Upper lobe of right lung (tissue), 1 donor: ENCODE data around the gene RACK1. TPM values are rescaled to one million over a fixed set of nuclear protein-coding genes. Genes with fewer than 3 reads are reported as not detected.

Source experiments
- ATAC-seq: fragments of 200-7000 bp; cut with Tn5 transposase; one replicate; pipeline ENCODE4 v1.9.1; 2020; ENCODE audit warnings: mild to moderate bottlenecking, moderate library complexity
- DNase-seq: peaks from one replicate; pipeline ENCODE4 v3.0.0-alpha.2; 2020
- H3K27ac ChIP-seq: fragments of 200-600 bp; one replicate; pipeline ENCODE4 v1.8.0; 2022
- H3K27me3 ChIP-seq: fragments of 200-600 bp; one replicate; pipeline ENCODE4 v1.8.0; 2022; ENCODE audit warnings: mild to moderate bottlenecking
- H3K36me3 ChIP-seq: fragments of 200-600 bp; one replicate; pipeline ENCODE4 v1.8.0; 2022
- H3K4me1 ChIP-seq: fragments of 200-600 bp; one replicate; pipeline ENCODE4 v1.8.0; 2022
- H3K4me3 ChIP-seq: fragments of 200-600 bp; one replicate; pipeline ENCODE4 v1.8.0; 2022; ENCODE audit warnings: mild to moderate bottlenecking
- H3K9me3 ChIP-seq: fragments of 200-600 bp; one replicate; pipeline ENCODE4 v1.8.0; 2022
- CTCF ChIP-seq: fragments of 200-600 bp; IDR thresholded peaks from one replicate; pipeline ENCODE4 v1.8.0; 2022; ENCODE audit warnings: antibody characterized with exemption
- intact Hi-C: fragments of 100-400 bp; cut with DNase I; formaldehyde crosslinking; loops from one replicate; pipeline ENCODE4 v1.11.0; 2022
- total RNA-seq: library from RNA; stranded (reverse); fragmentation: NEBNext Ultra II Directional; extraction: Animal tissue kit (Norgen Biotek cat#: 25700); gene quantifications from one replicate; pipeline ENCODE4 v1.2.1, GENCODE V29; 2021
- donor health status: DM: no; HTN: yes; CAD: no; lungs with severe emphysema.

RACK1 gene
- total RNA-seq, 1 donor from 2014 or later, result 1,155 TPM

GRCh38 chr5:181191526-181192336, 52.0 kb downstream of the RACK1 start:
- peak overlapping the region; percentile 84 for H3K27ac ChIP-seq
- peak overlapping the region; percentile 76 for H3K4me3 ChIP-seq
- H3K4me1 ChIP-seq, result peaks cover 4% of the 10 kb centered on the region
- TF ChIP-seq CTCF, result no peak
- DNase-seq, result peak; percentile 98
- no peaks in the 10 kb centered on the region for H3K27me3 ChIP-seq
- peak; percentile 91 for ATAC-seq
- no peaks in the 10 kb centered on the region for H3K36me3 ChIP-seq
- no peaks in the 10 kb centered on the region for H3K9me3 ChIP-seq
- intact Hi-C loops, result no loop called here

GRCh38 chr5:181190711-181191525, 52.8 kb downstream of the RACK1 start:
- DNase-seq (no peak), ATAC-seq (peak; percentile 9)
- no peaks in the 10 kb centered on the region for H3K9me3 ChIP-seq
- peak overlapping the region; percentile 84 for H3K27ac ChIP-seq
- H3K4me3 ChIP-seq, result peak overlapping the region; percentile 76
- no peaks in the 10 kb centered on the region for H3K36me3 ChIP-seq
- TF ChIP-seq CTCF, result peak; percentile 26
- peaks cover 4% of the 10 kb centered on the region for H3K4me1 ChIP-seq
- H3K27me3 ChIP-seq, result no peaks in the 10 kb centered on the region
- intact Hi-C loops, result no loop called here

GRCh38 chr5:181189962-181190710, 53.6 kb downstream of the RACK1 start:
- no peaks in the 10 kb centered on the region for H3K27me3 ChIP-seq
- H3K9me3 ChIP-seq, result no peaks in the 10 kb centered on the region
- peak overlapping the region; percentile 76 for H3K4me3 ChIP-seq
- no peak for TF ChIP-seq CTCF
- DNase-seq, result peak; percentile 71
- no peaks in the 10 kb centered on the region for H3K36me3 ChIP-seq
- no peak for ATAC-seq
- peak overlapping the region; percentile 84 for H3K27ac ChIP-seq
- intact Hi-C loops, result no loop called here
- H3K4me1 ChIP-seq, result peaks cover 4% of the 10 kb centered on the region

GRCh38 chr5:181189363-181189961, 54.2 kb downstream of the RACK1 start:
- no peaks in the 10 kb centered on the region for H3K27me3 ChIP-seq
- H3K36me3 ChIP-seq, result no peaks in the 10 kb centered on the region
- H3K9me3 ChIP-seq, result no peaks in the 10 kb centered on the region
- H3K27ac ChIP-seq, result peak overlapping the region; percentile 84
- DNase-seq, result peak; percentile 73
- H3K4me1 ChIP-seq, result peaks cover 4% of the 10 kb centered on the region
- intact Hi-C loops, result no loop called here
- ATAC-seq, result no peak
- H3K4me3 ChIP-seq, result peak overlapping the region; percentile 76
- TF ChIP-seq CTCF, result no peak

- Histone ChIP-seq H3K4me3 (peak overlapping the region; percentile 76), H3K36me3 (no peaks in the 10 kb centered on the region), H3K9me3 (no peaks in the 10 kb centered on the region), H3K27me3 (no peaks in the 10 kb centered on the region), H3K27ac (peak overlapping the region; percentile 84), H3K4me1 (peaks cover 4% of the 10 kb centered on the region)
- TF ChIP-seq CTCF, result no peak
- DNase-seq, result peak; percentile 76
- ATAC-seq, result peak; percentile 1
- intact Hi-C loops, result no loop called here
Measured at GRCh38 chr5:181188700-181189362, 54.9 kb downstream of the RACK1 start.
